T-helper 22 cell (primary cell): Measurements from ENCODE around the gene SSR2.

Experiments
- DNase-seq: peaks from one replicate; pipeline ENCODE4 v3.0.0-alpha.2; 2020; ENCODE audit warnings: low read depth

The SSR2 gene

DNA sequence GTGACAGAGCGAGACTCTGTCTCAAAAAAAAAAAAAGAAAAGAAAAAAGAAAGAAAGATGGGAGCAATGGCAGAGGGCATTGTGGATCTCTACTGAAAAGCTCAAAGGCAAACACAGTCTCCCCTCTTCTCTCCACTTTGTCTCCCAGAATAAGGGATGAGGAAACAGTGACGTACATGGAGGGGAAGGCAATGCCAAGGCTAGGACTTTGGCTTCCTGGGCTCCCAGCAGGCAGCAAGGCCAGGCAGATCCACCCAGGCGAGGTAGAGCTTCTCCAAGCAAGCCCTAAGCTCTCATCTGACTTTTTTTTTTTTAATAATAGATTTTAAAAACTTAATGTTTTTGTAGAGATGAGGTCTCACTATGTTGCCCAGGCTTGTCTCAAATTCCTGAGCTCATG is 47.0 kb downstream of the SSR2 start:
- DNase-seq, result no peak

DNA sequence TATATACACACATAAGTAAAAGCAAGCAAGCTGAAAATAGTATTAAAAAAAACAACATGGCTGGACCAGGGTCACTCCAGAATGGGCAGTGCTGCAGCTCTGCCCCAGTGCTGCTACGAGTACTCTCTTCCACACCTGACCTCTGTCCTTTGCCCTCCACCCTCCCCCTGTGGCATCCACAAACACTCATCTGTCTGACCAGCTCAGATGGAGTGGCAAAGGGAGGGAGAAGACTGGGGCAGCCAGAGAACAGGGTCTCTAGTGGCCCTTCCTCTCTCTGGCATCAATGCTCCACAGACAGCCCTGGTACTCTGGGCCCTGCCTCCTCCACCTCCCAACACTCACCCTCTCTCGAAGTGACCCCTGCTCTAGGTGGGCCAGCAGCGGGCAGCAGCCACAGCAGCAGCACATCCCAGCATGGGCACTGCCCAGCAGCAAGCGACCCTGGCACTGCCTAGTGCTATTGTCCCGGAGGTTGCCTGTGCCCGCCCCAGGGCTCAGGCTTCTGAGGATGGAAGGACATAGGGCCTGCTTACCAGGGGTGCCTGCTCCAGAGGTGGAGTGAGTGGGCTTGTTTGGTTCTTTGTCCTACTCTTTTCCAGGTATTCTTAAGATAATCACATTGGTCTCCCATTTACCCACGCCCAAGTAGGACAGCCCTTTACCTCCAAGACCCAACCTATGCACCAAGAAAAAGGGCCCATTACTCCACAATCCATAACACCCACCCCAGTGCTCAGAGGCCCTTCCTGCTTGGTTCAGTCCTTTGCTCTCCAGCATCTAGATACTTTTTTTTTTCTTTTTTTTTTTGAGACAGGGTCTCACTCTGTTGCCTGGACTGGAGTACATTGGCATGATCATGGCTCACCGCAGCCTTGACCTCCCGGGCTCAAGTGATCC is 48.6 kb downstream of the SSR2 start:
- DNase-seq, result no peak

DNA sequence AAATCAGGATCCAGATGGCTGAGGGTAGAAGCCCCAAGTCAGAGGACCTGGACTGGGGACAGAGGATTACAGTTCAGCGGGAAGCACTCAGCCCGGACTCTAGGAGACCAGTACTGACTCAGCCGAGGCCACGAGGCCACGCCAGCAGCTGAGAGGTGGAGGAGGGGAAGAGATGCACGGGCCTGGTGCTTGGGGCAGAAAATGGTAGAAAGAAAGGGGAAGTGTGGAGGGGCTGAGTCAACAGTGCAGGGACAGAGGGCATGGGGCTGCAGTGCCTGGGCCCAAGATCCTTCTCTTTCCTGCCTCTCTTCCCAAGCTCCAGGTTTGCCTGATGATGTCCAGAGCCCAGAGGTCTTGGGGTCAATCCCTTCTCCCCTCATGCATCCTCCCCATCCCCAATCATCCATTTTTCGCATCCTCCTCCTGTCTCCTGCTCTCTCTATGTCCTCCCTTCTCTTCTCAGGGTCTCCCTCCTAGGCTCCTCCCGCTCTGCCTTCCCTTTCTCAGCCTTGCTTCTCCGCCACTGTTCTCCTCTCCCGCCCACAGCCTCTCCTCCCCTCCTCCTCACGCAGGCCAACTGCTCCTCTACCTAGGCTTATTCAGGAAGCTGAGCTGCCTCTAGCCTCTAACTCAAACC is 50.1 kb downstream of the SSR2 start:
- DNase-seq, result no peak

DNA sequence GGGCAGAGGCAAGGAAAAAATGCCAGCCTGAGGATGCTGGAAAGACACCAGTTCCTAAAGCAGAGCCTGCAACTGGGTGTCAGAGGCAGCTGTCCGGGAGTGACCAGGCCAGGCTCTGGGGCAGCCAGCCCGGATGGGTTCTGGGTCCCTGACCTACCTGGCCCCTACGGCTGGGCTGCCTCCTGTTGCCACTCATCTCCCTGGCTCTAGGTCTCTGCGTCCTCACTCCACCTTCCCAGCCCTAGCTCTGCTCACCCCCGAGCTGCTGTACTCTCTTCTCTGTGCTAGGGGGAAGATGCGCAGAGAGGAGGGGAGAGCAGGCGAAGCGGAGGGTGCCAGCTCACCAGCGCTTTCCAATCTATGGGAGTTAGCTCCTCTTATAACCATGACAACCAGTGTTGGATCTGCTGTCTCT is 51.4 kb downstream of the SSR2 start:
- DNase-seq, result no peak

DNA sequence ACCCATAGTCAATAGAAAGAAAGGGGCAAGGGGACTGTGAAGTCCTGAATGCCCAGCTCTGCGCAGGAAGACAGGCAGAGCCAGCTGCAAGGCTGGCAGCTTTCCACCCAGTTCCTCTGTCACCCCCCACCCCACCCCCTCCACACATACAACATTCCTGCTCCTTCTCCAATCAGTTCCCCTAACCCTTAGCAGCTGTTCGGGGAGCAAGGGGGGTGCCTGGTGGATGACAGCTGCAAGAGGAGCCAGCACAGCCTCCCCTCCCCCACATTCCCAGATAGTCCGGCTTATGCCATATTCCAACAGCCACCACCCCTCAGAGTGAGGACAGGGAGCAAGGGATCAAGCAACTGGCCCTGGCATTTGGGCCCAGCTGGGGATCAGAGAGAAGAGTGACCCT is 52.1 kb downstream of the SSR2 start:
- DNase-seq, result no peak

DNA sequence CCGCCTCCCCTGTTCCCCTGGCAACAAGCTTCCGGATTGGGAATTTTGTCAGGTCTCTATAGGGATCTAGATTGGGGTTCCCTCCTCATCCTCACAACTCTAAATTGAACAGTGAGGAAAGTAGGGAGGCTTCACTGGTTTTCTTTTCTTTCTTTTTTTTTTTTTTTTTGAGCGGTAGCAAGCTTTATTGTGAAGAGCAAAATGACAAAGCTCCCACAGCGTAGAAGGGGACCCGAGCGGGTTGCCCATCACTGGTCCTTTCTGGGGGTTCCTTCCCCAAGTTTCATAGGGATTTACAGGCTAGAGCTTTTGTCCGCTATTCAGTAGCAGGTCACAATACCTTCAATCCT is 52.7 kb downstream of the SSR2 start:
- DNase-seq, result no peak

DNA sequence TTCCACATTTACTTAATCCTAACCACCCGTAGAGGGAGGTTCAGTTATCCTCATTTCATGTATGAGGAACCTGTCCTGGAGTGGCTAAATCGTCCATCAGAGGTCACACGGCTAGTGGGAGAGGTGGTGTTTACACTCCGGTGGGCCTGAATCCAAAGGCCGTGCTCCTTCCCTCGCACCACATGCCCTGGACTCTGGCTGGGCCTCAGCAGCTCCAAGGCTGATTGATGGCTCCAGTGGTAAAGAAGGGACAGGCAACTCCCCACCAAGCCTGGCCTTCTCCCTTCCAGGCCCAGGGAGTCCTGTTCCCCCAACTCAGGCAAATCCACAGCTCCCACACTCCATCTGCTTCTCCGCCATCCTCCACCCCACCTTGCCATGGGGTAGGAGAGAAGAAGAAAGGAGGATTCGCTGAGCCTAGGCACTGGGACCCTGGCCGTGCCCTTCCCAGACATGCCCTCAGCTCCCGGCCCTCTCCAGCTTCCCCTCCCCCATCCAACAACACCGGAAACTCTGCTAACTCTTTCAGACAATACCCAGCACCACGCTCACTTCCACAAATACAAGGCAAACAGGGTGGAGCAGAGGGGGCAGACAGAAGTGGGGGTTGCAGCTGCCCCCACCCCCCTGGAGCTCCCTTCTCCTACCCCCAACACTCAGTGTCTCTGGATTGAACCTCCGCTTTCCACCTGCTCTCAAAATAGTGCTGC is 53.3 kb downstream of the SSR2 start:
- DNase-seq, result no peak

DNA sequence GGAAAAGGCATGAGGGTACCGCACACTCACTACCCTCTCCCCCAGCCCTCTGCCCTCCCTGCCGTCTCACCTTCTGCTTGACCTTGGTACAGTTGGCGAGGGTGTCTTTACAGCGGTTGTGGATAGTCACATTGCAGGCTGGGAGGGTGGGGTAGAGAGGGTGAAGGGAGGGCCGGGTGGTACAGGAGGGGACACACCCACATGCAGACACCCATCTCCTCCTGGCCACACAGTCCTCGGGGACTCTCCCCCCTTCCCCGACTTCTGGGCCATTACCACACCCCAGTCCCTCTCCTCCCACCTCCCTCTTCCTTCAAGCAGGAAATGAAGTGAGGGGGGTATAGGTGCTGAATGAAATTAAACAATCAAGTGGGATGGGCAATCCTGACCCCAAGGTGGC is 54.0 kb downstream of the SSR2 start:
- DNase-seq, result no peak

DNA sequence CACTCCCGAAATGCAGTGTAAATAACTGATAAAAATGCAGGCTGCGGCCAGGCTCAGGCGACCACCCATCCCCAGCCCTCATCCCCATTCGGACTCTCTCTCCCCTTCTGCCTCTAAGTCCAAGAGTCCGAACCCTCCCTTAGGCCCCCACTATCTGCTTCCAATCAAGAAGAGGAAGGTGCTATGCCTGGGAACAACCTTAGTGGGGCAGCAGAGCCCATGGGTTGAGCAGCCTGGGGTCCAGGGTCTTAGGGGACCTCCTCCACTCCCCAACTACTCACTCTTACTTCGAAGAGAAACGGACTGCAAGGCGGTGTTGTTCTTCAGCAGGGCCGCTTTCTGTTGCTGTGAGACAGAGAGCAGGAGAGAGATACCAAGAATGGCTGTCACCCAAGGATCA is 54.6 kb downstream of the SSR2 start:
- no peak for DNase-seq

DNA sequence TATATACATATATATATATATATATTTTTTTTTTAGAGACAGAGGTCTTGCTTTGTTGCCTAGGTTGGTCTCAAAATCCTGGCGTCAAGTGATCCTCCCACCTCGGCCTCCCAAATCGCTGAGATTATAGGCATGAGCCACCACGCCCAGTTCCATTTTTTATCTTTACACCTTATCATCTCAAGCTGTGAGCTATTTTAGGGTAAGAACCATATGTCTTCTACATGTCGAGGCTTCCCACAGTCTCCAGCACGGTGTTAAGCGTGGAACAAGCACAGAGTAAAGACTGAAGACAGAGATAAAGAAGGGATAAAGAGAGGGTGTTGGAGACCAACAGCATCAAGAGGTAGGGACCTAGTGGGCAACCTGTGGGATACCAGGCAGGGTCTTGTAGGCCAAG is 56.6 kb downstream of the SSR2 start:
- DNase-seq, result no peak

DNA sequence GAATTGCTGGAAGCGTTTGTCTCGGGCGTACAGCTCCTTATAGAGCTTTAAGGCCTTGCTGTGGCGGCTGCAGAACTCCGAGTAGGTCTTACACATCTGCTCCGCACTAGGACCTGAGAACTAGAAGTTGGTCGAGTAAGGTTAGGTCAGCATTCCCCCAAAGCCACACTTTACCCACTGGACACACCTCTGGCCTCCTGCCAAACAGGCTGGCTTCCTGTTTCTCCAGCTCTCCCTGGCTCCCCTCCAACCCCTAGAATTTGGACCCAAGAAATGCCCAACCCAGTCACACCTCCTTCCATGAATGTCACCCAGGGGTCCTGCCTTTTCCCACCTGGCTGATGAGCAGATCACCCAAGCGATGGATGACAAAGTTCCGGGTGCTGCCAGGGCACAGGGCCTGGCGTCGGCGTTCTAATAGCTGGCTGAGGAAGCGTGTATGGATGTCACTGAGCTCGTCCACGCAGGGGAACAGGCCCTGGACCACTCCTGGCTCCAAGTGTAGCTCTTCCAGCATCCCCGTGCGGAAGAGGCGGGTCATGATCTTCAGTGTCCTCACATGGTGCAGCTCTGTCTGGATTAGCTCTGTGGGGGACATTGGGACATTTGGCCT is 58.0 kb downstream of the SSR2 start:
- DNase-seq, result no peak

DNA sequence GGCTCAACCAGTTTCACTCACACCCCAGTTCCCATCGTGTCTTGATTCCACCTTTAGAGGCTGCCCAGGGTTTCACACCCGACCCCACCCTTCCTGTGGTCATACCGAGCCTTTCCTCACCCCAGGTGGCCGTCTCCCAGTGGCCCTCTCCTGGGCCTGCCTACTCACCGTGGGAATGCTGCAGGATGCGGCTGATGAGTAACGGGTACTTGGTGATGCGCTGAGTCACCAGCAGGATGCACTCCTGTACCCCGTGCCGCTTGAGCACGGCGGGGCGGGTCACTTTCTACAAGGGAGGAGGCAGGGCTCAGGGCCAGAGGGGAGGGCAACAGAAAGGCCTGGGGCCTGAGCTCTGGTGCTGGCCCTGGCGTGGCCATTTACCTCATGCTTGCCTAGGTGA is 58.8 kb downstream of the SSR2 start:
- DNase-seq, result no peak

DNA sequence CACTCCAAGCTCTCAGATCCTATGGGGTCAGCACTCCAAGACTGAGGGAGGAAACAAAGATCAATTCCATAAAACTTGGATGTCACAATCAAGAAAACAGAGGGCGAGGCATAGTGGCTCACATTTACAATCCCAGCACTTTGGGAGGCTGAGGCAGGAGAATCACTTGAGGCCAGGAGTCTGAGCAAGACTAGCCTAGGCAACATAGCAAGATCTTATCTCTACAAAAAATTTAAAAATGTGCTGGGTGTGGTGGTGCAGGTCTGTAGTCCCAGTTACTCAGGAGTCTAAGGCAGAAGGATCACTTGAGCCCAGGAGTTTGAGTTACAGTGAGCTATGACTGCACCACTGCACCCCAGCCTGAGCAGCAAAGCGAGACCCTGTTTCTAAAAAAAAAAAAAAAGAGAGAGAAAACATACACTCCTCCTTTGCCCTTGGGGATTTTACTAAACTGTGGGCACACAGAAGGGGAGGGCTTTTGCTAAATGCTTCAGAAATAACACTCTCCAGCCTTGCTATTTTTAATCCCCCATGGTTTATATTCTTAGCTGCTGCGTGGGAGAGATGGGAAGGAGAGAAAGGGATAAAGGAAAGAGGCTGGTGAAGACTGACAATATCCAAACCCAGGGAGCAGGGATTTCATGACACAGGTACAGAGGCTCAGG is 60.5 kb downstream of the SSR2 start:
- no peak for DNase-seq
